Brain microvascular endothelial cell (primary cell): ENCODE measurements around the gene AGBL1.

Source experiments
- DNase-seq: peaks from one replicate; pipeline ENCODE4 v3.0.0-alpha.2; 2020
- H3K27ac ChIP-seq: fragments of 250-450 bp; sonication (Bioruptor Pico); 2 replicates; pipeline ENCODE4 v1.5.1; 2020; ENCODE audit warnings: mild to moderate bottlenecking, moderate library complexity
- H3K27me3 ChIP-seq: fragments of 250-450 bp; sonication (Bioruptor Pico); replicated peaks from 2 replicates; pipeline ENCODE4 v1.5.1; 2020; ENCODE audit warnings: mild to moderate bottlenecking
- H3K36me3 ChIP-seq: fragments of 250-450 bp; sonication (Bioruptor Pico); replicated peaks from 2 replicates; pipeline ENCODE4 v1.5.1; 2020; ENCODE audit warnings: mild to moderate bottlenecking
- H3K4me3 ChIP-seq: 2 replicates; pipeline ENCODE4 v1.5.1; 2011; ENCODE audit warnings: low read depth, mild to moderate bottlenecking, control low read depth, low read length, moderate library complexity
- CTCF ChIP-seq: IDR thresholded peaks from 2 replicates; pipeline ENCODE4 v1.5.1; 2011; ENCODE audit warnings: low read depth, mild to moderate bottlenecking, moderate library complexity, low read length, control low read depth, inconsistent platforms; ENCODE audit errors: missing control alignments
- in situ Hi-C: cut with HindIII; loops from 2 replicates; pipeline ENCODE4 v1.10.0; 2017; ENCODE audit warnings: low sequenced_read_pairs, low pct_ligation_motif_present

Gene AGBL1

GRCh38 chr15:86317384-86317740 lies 237.7 kb downstream of the AGBL1 start:
- Histone ChIP-seq H3K27me3 (no peaks in the 10 kb centered on the region), H3K36me3 (no peaks in the 10 kb centered on the region), H3K4me3 (no peak overlapping the region), H3K27ac (no peak overlapping the region)
- TF ChIP-seq CTCF, result no peak
- in situ Hi-C loops, result no loop called here
- no peak for DNase-seq

- in situ Hi-C loops, result no loop called here
- DNase-seq, result no peak
- TF ChIP-seq CTCF, result no peak
- Histone ChIP-seq H3K27me3 (no peaks in the 10 kb centered on the region), H3K27ac (no peak overlapping the region), H3K4me3 (no peak overlapping the region), H3K36me3 (no peaks in the 10 kb centered on the region)
Observed at GRCh38 chr15:86322629-86323028, 243.0 kb downstream of the AGBL1 start.

GRCh38 chr15:86327230-86327865 lies 247.7 kb downstream of the AGBL1 start:
- no peak overlapping the region for H3K4me3 ChIP-seq
- in situ Hi-C loops, result no loop called here
- H3K27ac ChIP-seq, result no peak overlapping the region
- TF ChIP-seq CTCF, result no peak
- DNase-seq, result no peak
- H3K27me3 ChIP-seq, result no peaks in the 10 kb centered on the region
- no peaks in the 10 kb centered on the region for H3K36me3 ChIP-seq

GRCh38 chr15:86328658-86329057 lies 249.0 kb downstream of the AGBL1 start:
- Histone ChIP-seq H3K4me3 (no peak overlapping the region), H3K27ac (no peak overlapping the region), H3K36me3 (no peaks in the 10 kb centered on the region), H3K27me3 (no peaks in the 10 kb centered on the region)
- TF ChIP-seq CTCF, result no peak
- DNase-seq, result no peak
- in situ Hi-C loops, result no loop called here

GRCh38 chr15:86329311-86330013 lies 249.8 kb downstream of the AGBL1 start:
- in situ Hi-C loops, result no loop called here
- H3K27ac ChIP-seq, result no peak overlapping the region
- H3K27me3 ChIP-seq, result no peaks in the 10 kb centered on the region
- H3K36me3 ChIP-seq, result no peaks in the 10 kb centered on the region
- no peak for TF ChIP-seq CTCF
- no peak for DNase-seq
- no peak overlapping the region for H3K4me3 ChIP-seq

GRCh38 chr15:86333819-86334218 lies 254.1 kb downstream of the AGBL1 start:
- Histone ChIP-seq H3K36me3 (no peaks in the 10 kb centered on the region), H3K27me3 (no peaks in the 10 kb centered on the region), H3K4me3 (no peak overlapping the region), H3K27ac (no peak overlapping the region)
- TF ChIP-seq CTCF, result no peak
- in situ Hi-C loops, result no loop called here
- no peak for DNase-seq
